Fibroblast of lung (primary cell): ENCODE data around the gene ADCY9. TPM values are rescaled to one million over a fixed set of nuclear protein-coding genes. Genes with fewer than 3 reads are reported as not detected.

Source experiments
- DNase-seq, 2 donors: peaks; one replicate each; pipeline versions ENCODE4 v3.0.0 to v3.0.0-alpha.2; 2010; ENCODE audit warnings: low read depth in 2 of 2
- H2AFZ ChIP-seq: 2 replicates; pipeline ENCODE4 v1.5.1; 2012; ENCODE audit warnings: low read length, control low read depth, inconsistent platforms
- H3K27ac ChIP-seq: 2 replicates; pipeline ENCODE4 v1.5.1; 2011; ENCODE audit warnings: low read length, control low read depth; ENCODE audit not compliant: insufficient read depth
- H3K27me3 ChIP-seq: 2 replicates; pipeline ENCODE4 v1.5.1; 2011; ENCODE audit warnings: mild to moderate bottlenecking, low read length; ENCODE audit not compliant: control insufficient read depth, insufficient read depth
- H3K36me3 ChIP-seq: 2 replicates; pipeline ENCODE4 v1.5.1; 2011; ENCODE audit warnings: low read length; ENCODE audit not compliant: control insufficient read depth, insufficient read depth
- H3K4me1 ChIP-seq: 2 replicates; pipeline ENCODE4 v1.5.1; 2011; ENCODE audit warnings: low read length; ENCODE audit not compliant: control insufficient read depth, insufficient read depth; ENCODE audit errors: extremely low read depth
- H3K4me2 ChIP-seq: 2 replicates; pipeline ENCODE4 v1.5.1; 2011; ENCODE audit warnings: low read length, control low read depth; ENCODE audit not compliant: insufficient read depth; ENCODE audit errors: extremely low read depth
- H3K4me3 ChIP-seq, 4 experiments: fragments of 200-600 bp in 1 of 4; sonication (generic) in 1 of 4; replicated peaks in 1 of 4; 2 replicates each; pipeline ENCODE4 v1.5.1; 2011 to 2016; ENCODE audit warnings: low read length in 4 of 4, low read depth in 3 of 4, mild to moderate bottlenecking in 3 of 4, control low read depth in 2 of 4, inconsistent platforms in 1 of 4, mixed read lengths in 1 of 4; ENCODE audit not compliant: insufficient read depth in 1 of 4; ENCODE audit errors: control extremely low read depth in 1 of 4
- H3K79me2 ChIP-seq: 2 replicates; pipeline ENCODE4 v1.5.1; 2012; ENCODE audit warnings: mild to moderate bottlenecking, low read length, inconsistent platforms; ENCODE audit not compliant: control insufficient read depth, insufficient read depth
- H3K9ac ChIP-seq: 2 replicates; pipeline ENCODE4 v1.5.1; 2011; ENCODE audit warnings: mild to moderate bottlenecking, low read length, control low read depth; ENCODE audit not compliant: insufficient read depth
- H3K9me3 ChIP-seq: 2 replicates; pipeline ENCODE4 v1.5.1; 2012; ENCODE audit warnings: low read depth, low read length; ENCODE audit not compliant: control insufficient read depth, insufficient read depth
- H4K20me1 ChIP-seq: 2 replicates; pipeline ENCODE4 v1.5.1; 2011; ENCODE audit warnings: low read length; ENCODE audit not compliant: control insufficient read depth, insufficient read depth; ENCODE audit errors: extremely low read depth
- EZH2 ChIP-seq: IDR thresholded peaks from 2 replicates; pipeline ENCODE4 v1.5.1; 2012; ENCODE audit warnings: low read length, control low read depth, mild to moderate bottlenecking; ENCODE audit errors: missing control alignments
- polyA plus RNA-seq, 2 donors: library from polyadenylated mRNA; depleted of rRNA in 1 of 2; stranded (reverse) in 1 of 2; unstranded in 1 of 2; fragments of >200 nt; gene quantifications; 2 replicates each; pipeline ENCODE4 v1.2.1, GENCODE V29; 2011 to 2012; ENCODE audit warnings: missing spikeins in 1 of 2
- total RNA-seq: library from RNA; depleted of rRNA; stranded (reverse); fragments of >200 nt; gene quantifications from 2 replicates; pipeline ENCODE4 v1.2.1, GENCODE V29; 2014
- TF ChIP-seq, protein P1 (sequence below), 2 donors: IDR thresholded peaks in 1 of 2; conservative IDR thresholded peaks in 1 of 2; 1 replicate in 1 of 2; 2 replicates in 1 of 2; pipeline ENCODE4 v1.5.1; 2011 to 2012; ENCODE audit warnings: low read length in 2 of 2, control low read depth in 1 of 2, inconsistent platforms in 1 of 2, low read depth in 1 of 2, mild to moderate bottlenecking in 1 of 2

The ADCY9 gene
- total and polyA plus RNA-seq, 2 donors (not counting 1 experiment from before 2014, with no cell fraction given), result 22.1 to 37.0 TPM

GRCh38 chr16:4117250-4117578 is 972 bp upstream of the ADCY9 start:
- Histone ChIP-seq H3K27ac (peak overlapping the region; percentile 77), H2AFZ (no peak overlapping the region), H3K27me3 (no peaks in the 10 kb centered on the region), H3K4me2 (peak overlapping the region; percentile 88), H3K9ac (no peak overlapping the region), H3K9me3 (no peaks in the 10 kb centered on the region), H4K20me1 (no peaks in the 10 kb centered on the region), H3K4me1 (peaks cover 18% of the 10 kb centered on the region), H3K4me3 (peak overlapping the region; percentile 34 to 62 (median 44)), H3K79me2 (peaks cover 30% of the 10 kb centered on the region), H3K36me3 (peaks cover 6% of the 10 kb centered on the region)
- TF ChIP-seq EZH2, result no peak
- TF ChIP-seq, protein P1, sequence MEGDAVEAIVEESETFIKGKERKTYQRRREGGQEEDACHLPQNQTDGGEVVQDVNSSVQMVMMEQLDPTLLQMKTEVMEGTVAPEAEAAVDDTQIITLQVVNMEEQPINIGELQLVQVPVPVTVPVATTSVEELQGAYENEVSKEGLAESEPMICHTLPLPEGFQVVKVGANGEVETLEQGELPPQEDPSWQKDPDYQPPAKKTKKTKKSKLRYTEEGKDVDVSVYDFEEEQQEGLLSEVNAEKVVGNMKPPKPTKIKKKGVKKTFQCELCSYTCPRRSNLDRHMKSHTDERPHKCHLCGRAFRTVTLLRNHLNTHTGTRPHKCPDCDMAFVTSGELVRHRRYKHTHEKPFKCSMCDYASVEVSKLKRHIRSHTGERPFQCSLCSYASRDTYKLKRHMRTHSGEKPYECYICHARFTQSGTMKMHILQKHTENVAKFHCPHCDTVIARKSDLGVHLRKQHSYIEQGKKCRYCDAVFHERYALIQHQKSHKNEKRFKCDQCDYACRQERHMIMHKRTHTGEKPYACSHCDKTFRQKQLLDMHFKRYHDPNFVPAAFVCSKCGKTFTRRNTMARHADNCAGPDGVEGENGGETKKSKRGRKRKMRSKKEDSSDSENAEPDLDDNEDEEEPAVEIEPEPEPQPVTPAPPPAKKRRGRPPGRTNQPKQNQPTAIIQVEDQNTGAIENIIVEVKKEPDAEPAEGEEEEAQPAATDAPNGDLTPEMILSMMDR (conservative IDR thresholded peaks at IDR 0.05 in 1 of 2, IDR thresholded peaks at IDR 0.05 in 1 of 2; ENCODE audit: low read depth in 1 of 2, low read length in 2 of 2), result no peak
- DNase-seq, result no peak

DNA sequence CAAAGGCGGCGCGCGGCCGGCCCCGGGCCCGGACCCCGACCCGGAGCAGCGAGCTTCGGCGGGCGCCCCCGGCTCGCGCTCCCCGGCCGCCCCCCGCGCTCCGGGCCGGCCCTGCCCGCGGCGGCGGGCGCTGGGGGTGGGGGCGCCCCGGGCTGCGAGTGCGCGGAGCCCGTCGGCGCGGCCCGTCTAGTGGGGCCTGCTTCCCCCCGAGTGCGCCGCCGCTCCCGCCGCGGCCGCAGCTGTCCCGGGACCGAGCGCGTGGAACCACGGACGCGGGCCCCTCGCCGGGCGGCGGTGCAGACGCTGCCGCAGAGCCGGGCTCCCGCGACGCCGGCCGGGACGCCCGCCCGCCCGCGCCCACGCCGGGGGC is 308 bp downstream of the ADCY9 start:
- H3K36me3 ChIP-seq, result peaks cover 6% of the 10 kb centered on the region
- H2AFZ ChIP-seq, result no peak overlapping the region
- H3K9me3 ChIP-seq, result no peaks in the 10 kb centered on the region
- DNase-seq, result no peak
- peaks cover 40% of the 10 kb centered on the region for H3K79me2 ChIP-seq
- H3K4me1 ChIP-seq, result peaks cover 18% of the 10 kb centered on the region
- H3K27me3 ChIP-seq, result no peaks in the 10 kb centered on the region
- peak overlapping the region in 2 of 4 experiments; percentile 36 to 63 for H3K4me3 ChIP-seq
- H4K20me1 ChIP-seq, result no peaks in the 10 kb centered on the region
- no peak overlapping the region for H3K27ac ChIP-seq
- TF ChIP-seq, protein P1 (conservative IDR thresholded peaks at IDR 0.05 in 1 of 2, IDR thresholded peaks at IDR 0.05 in 1 of 2; ENCODE audit: low read depth in 1 of 2, low read length in 2 of 2), result no peak
- no peak for TF ChIP-seq EZH2
- H3K4me2 ChIP-seq, result no peak overlapping the region
- peak overlapping the region; percentile 21 for H3K9ac ChIP-seq

GRCh38 chr16:4115209-4115948 is 863 bp downstream of the ADCY9 start:
- H2AFZ ChIP-seq, result peak overlapping the region; percentile 3
- H3K27ac ChIP-seq, result peak overlapping the region; percentile 20
- H3K79me2 ChIP-seq, result peaks cover 43% of the 10 kb centered on the region

More at GRCh38 chr16:4115209-4115948, 863 bp downstream of the ADCY9 start:
- DNase-seq, result peak; percentile 70 to 78
- Histone ChIP-seq H3K9ac (peak overlapping the region; percentile 59), H3K4me3 (peak overlapping the region; percentile 41 to 63 (median 57)), H3K9me3 (no peaks in the 10 kb centered on the region), H3K4me2 (peak overlapping the region; percentile 89), H4K20me1 (no peaks in the 10 kb centered on the region), H3K4me1 (peaks cover 18% of the 10 kb centered on the region), H3K27me3 (no peaks in the 10 kb centered on the region), H3K36me3 (peaks cover 6% of the 10 kb centered on the region)
- TF ChIP-seq, protein P1 (conservative IDR thresholded peaks at IDR 0.05 in 1 of 2, IDR thresholded peaks at IDR 0.05 in 1 of 2; ENCODE audit: low read depth in 1 of 2, low read length in 2 of 2), result no peak
- no peak for TF ChIP-seq EZH2
